Spleen (tissue), 11 donors: ENCODE results near the gene CENPT. TPM values are rescaled to one million over a fixed set of nuclear protein-coding genes. Genes with fewer than 3 reads are reported as not detected.
"Not testable (repeated sequence)": the region's sequence is repeated elsewhere in the genome, so short reads cannot be mapped to it uniquely, and the experiment has no call there.

Source experiments
- DNase-seq: peaks from one replicate; pipeline ENCODE4 v3.0.0-alpha.2; 2020
- H3K27ac ChIP-seq, 8 donors: fragments of 200-600 bp; sonication (generic) in 7 of 8; 1 replicate in 4 of 8; 2 replicates in 4 of 8; pipeline versions ENCODE4 v1.5.0 to v1.8.0; 2016 to 2021; ENCODE audit warnings: inconsistent platforms in 4 of 8, mild to moderate bottlenecking in 4 of 8, moderate library complexity in 1 of 8
- H3K27me3 ChIP-seq, 7 donors: fragments of 200-600 bp; sonication (generic) in 6 of 7; replicated peaks in 1 of 7; 1 replicate in 4 of 7; 2 replicates in 3 of 7; pipeline versions ENCODE4 v1.5.0 to v1.8.0; 2016 to 2021; ENCODE audit warnings: inconsistent platforms in 3 of 7, mild to moderate bottlenecking in 1 of 7
- H3K36me3 ChIP-seq, 6 donors: fragments of 200-600 bp; sonication (generic) in 5 of 6; 1 replicate in 4 of 6; 2 replicates in 2 of 6; pipeline versions ENCODE4 v1.5.0 to v1.8.0; 2016 to 2021; ENCODE audit warnings: inconsistent platforms in 2 of 6
- H3K4me1 ChIP-seq, 6 donors: fragments of 200-600 bp; sonication (generic) in 5 of 6; 1 replicate in 3 of 6; 2 replicates in 3 of 6; pipeline versions ENCODE4 v1.5.0 to v1.8.0; 2016 to 2021; ENCODE audit warnings: inconsistent platforms in 3 of 6
- H3K4me3 ChIP-seq, 8 donors: fragments of 200-600 bp; sonication (generic) in 7 of 8; 1 replicate in 4 of 8; 2 replicates in 4 of 8; pipeline versions ENCODE4 v1.5.0 to v1.8.0; 2016 to 2021; ENCODE audit warnings: inconsistent platforms in 4 of 8, mild to moderate bottlenecking in 4 of 8, moderate library complexity in 2 of 8
- H3K9me3 ChIP-seq, 8 donors: fragments of 200-600 bp; sonication (generic) in 7 of 8; 1 replicate in 4 of 8; 2 replicates in 4 of 8; pipeline versions ENCODE4 v1.5.0 to v1.8.0; 2016 to 2021; ENCODE audit warnings: inconsistent platforms in 4 of 8
- CTCF ChIP-seq, 11 experiments: fragments of 200-600 bp in 7 of 11; fragments of 450-650 bp in 4 of 11; sonication (generic) in 4 of 11; IDR thresholded peaks in 8 of 11; conservative IDR thresholded peaks in 3 of 11; 1 replicate in 7 of 11; 2 replicates in 4 of 11; pipeline versions ENCODE4 v1.4.0 to v1.8.0; 2016 to 2021; ENCODE audit warnings: antibody characterized with exemption in 11 of 11, inconsistent platforms in 4 of 11, mild to moderate bottlenecking in 1 of 11
- POLR2A ChIP-seq, 3 donors: fragments of 450-650 bp; IDR thresholded peaks; one replicate each; pipeline ENCODE4 v1.5.1; 2017; ENCODE audit warnings: antibody characterized with exemption in 3 of 3, mild to moderate bottlenecking in 1 of 3
- POLR2AphosphoS5 ChIP-seq, 3 donors: sonication (generic); formaldehyde crosslinking; IDR thresholded peaks; one replicate each; pipeline ENCODE4 v1.5.1; 2017; ENCODE audit warnings: antibody characterized with exemption in 3 of 3
- WGBS, 5 donors: extraction: QIAGEN DNeasy Blood & Tissue Kit in 3 of 5; methylation state at CpG; one replicate each; pipeline versions ENCODE4 v1.1.5 to v1.1.7; 2013 to 2018; 5-methylcytosine and 5-hydroxymethylcytosine counted together
- intact Hi-C: fragments of 100-400 bp; cut with DNase I; formaldehyde crosslinking; loops from one replicate; pipeline ENCODE4 v1.15.0; 2023; ENCODE audit warnings: low total_unique reads
- polyA plus RNA-seq, 3 donors: library from polyadenylated mRNA; stranded (reverse); fragments of 200-250 nt; gene quantifications; one replicate each; pipeline ENCODE4 v1.2.1, GENCODE V29; 2013
- total RNA-seq, 7 donors: library from RNA; depleted of rRNA in 3 of 7; stranded (reverse); fragments of >200 nt in 3 of 7; fragmentation: NEBNext Ultra II Directional in 4 of 7; extraction: Animal tissue kit (Norgen Biotek cat#: 25700) in 4 of 7; gene quantifications; one replicate each; pipeline versions ENCODE4 v1.1.0 to v1.2.1, GENCODE V29; 2016 to 2021
- donor health status: healthy with polysubstance abuse.
- donor health status: DM: no; HTN: no; CAD: no; lungs with moderate emphysema.
- donor health status: DM: no; HTN: no; CAD: no.
- donor health status: Bipolar disorder and iron deficiency.
- donor health status: healthy.
- donor health status: DM: no; HTN: no; CAD: no.
- donor health status: DM: yes; HTN: yes; CAD: no.

Gene CENPT
- total and polyA plus RNA-seq, 10 donors = 43.2 to 101 (median 53.4) TPM

- 92 to 99% (median 95%) methylated on average over 6 of the region's 6 CpGs for WGBS, 5 donors
These were observed 20.8 kb upstream of the CENPT start for GRCh38 chr16:67868290-67868689.

GRCh38 chr16:67865318-67865717, 17.8 kb upstream of the CENPT start:
- no peaks in the 10 kb centered on the region for H3K27me3 ChIP-seq
- H3K9me3 ChIP-seq = no peaks in the 10 kb centered on the region
- TF ChIP-seq CTCF (IDR thresholded peaks at IDR 0.05 in 8 of 11, conservative IDR thresholded peaks at IDR 0.05 in 3 of 11) = peak in 5 of 11 experiments; percentile 14 to 35 (median 22)
- no peak for TF ChIP-seq POLR2A (IDR thresholded peaks at IDR 0.05)
- peaks cover 0 to 80% (median 59%) of the 10 kb centered on the region in 6 donors for H3K36me3 ChIP-seq
- no peak for DNase-seq
- WGBS, 5 donors = 89 to 100% (median 96%) methylated on average over 2 of the region's 2 CpGs
- H3K4me3 ChIP-seq = no peak overlapping the region
- peaks cover 0 to 12% (median 0%) of the 10 kb centered on the region in 6 donors for H3K4me1 ChIP-seq
- intact Hi-C loops = no loop called here
- no peak overlapping the region for H3K27ac ChIP-seq

More at GRCh38 chr16:67868290-67868689, 20.8 kb upstream of the CENPT start:
- no peak for DNase-seq
- no peak overlapping the region for H3K4me3 ChIP-seq
- no peak overlapping the region for H3K27ac ChIP-seq
- no peak for TF ChIP-seq POLR2A (IDR thresholded peaks at IDR 0.05)
- no peak for TF ChIP-seq POLR2AphosphoS5 (IDR thresholded peaks at IDR 0.05)
- TF ChIP-seq CTCF (IDR thresholded peaks at IDR 0.05 in 8 of 11, conservative IDR thresholded peaks at IDR 0.05 in 3 of 11) = no peak
- no peaks in the 10 kb centered on the region for H3K9me3 ChIP-seq
- intact Hi-C loops = no loop called here
- no peaks in the 10 kb centered on the region for H3K27me3 ChIP-seq
- peaks cover 0 to 74% (median 58%) of the 10 kb centered on the region in 6 donors for H3K36me3 ChIP-seq
- H3K4me1 ChIP-seq = peaks cover 5 to 21% (median 11%) of the 10 kb centered on the region in 6 donors

- WGBS, 5 donors = 64 to 95% (median 89%) methylated on average over 2 of the region's 2 CpGs
- intact Hi-C loops = no loop called here
These were observed 17.1 kb upstream of the CENPT start for GRCh38 chr16:67864594-67864993.

GRCh38 chr16:67864044-67864443, 16.6 kb upstream of the CENPT start:
- 92 to 97% (median 94%) methylated on average over 6 of the region's 6 CpGs for WGBS, 5 donors
- intact Hi-C loops, H3K4me3 ChIP-seq, H3K27ac ChIP-seq, H3K9me3 ChIP-seq, DNase-seq, H3K27me3 ChIP-seq: not testable (repeated sequence)
- Histone ChIP-seq H3K4me1 (peaks cover 0 to 12% (median 0%) of the 10 kb centered on the region in 6 donors), H3K36me3 (peaks cover 0 to 70% (median 48%) of the 10 kb centered on the region in 6 donors)

More at GRCh38 chr16:67864594-67864993, 17.1 kb upstream of the CENPT start:
- Histone ChIP-seq H3K27ac (no peak overlapping the region), H3K27me3 (no peaks in the 10 kb centered on the region), H3K36me3 (peaks cover 0 to 75% (median 53%) of the 10 kb centered on the region in 6 donors), H3K4me1 (peaks cover 0 to 12% (median 0%) of the 10 kb centered on the region in 6 donors), H3K4me3 (no peak overlapping the region), H3K9me3 (no peaks in the 10 kb centered on the region)
- DNase-seq = no peak
- TF ChIP-seq POLR2A (IDR thresholded peaks at IDR 0.05) (no peak), POLR2AphosphoS5 (IDR thresholded peaks at IDR 0.05) (no peak), CTCF (IDR thresholded peaks at IDR 0.05 in 8 of 11, conservative IDR thresholded peaks at IDR 0.05 in 3 of 11) (no peak)
